SJSA1 (cell line): ENCODE results near the gene OPRL1. TPM values are rescaled to one million over a fixed set of nuclear protein-coding genes. Genes with fewer than 3 reads are reported as not detected.

Source experiments
- DNase-seq, 2 experiments: peaks; one replicate each; pipeline ENCODE4 v3.0.0-alpha.2; 2015 to 2020; ENCODE audit warnings: low spot score in 2 of 2, low read depth in 1 of 2
- H3K27ac ChIP-seq: fragments of 250-450 bp; sonication (Bioruptor Pico); 2 replicates; pipeline ENCODE4 v1.5.1; 2020; ENCODE audit warnings: mild to moderate bottlenecking, moderate library complexity
- H3K27me3 ChIP-seq: fragments of 250-450 bp; sonication (Bioruptor Pico); replicated peaks from 2 replicates; pipeline ENCODE4 v1.5.1; 2020; ENCODE audit warnings: mild to moderate bottlenecking, moderate library complexity
- H3K36me3 ChIP-seq: fragments of 250-450 bp; sonication (Bioruptor Pico); 2 replicates; pipeline ENCODE4 v1.5.1; 2020; ENCODE audit warnings: mild to moderate bottlenecking
- H3K4me1 ChIP-seq: fragments of 250-450 bp; sonication (Bioruptor Pico); replicated peaks from 2 replicates; pipeline ENCODE4 v1.6.1; 2021; ENCODE audit warnings: mild to moderate bottlenecking
- H3K4me3 ChIP-seq: fragments of 250-450 bp; sonication (Bioruptor Pico); 2 replicates; pipeline ENCODE4 v1.5.1; 2020; ENCODE audit warnings: mild to moderate bottlenecking
- H3K9me3 ChIP-seq: fragments of 250-450 bp; sonication (Bioruptor Pico); replicated peaks from 2 replicates; pipeline ENCODE4 v1.5.1; 2020; ENCODE audit warnings: mild to moderate bottlenecking
- total RNA-seq: library from RNA; depleted of rRNA; stranded (reverse); fragments of >200 nt; shearing (Covaris generic); gene quantifications from 2 replicates; pipeline ENCODE4 v1.2.3, GENCODE V29; 2014

Gene OPRL1
- total RNA-seq, 1 experiment from 2014 or later, result 0.16 TPM

- Histone ChIP-seq H3K27ac (no peak overlapping the region), H3K27me3 (no peaks in the 10 kb centered on the region), H3K36me3 (peaks cover 39% of the 10 kb centered on the region), H3K4me3 (no peak overlapping the region), H3K4me1 (peaks cover 36% of the 10 kb centered on the region), H3K9me3 (no peaks in the 10 kb centered on the region)
- no peak for DNase-seq
These were observed 3.6 kb upstream of the OPRL1 start for GRCh38 chr20:64076061-64076997.

GRCh38 chr20:64077094-64077493 is 2.8 kb upstream of the OPRL1 start:
- no peak overlapping the region for H3K27ac ChIP-seq
- H3K9me3 ChIP-seq, result no peaks in the 10 kb centered on the region
- no peaks in the 10 kb centered on the region for H3K27me3 ChIP-seq
- peaks cover 32% of the 10 kb centered on the region for H3K36me3 ChIP-seq
- H3K4me1 ChIP-seq, result peaks cover 36% of the 10 kb centered on the region
- no peak for DNase-seq
- no peak overlapping the region for H3K4me3 ChIP-seq

GRCh38 chr20:64077541-64077875 is 2.4 kb upstream of the OPRL1 start:
- peaks cover 36% of the 10 kb centered on the region for H3K4me1 ChIP-seq
- no peak overlapping the region for H3K4me3 ChIP-seq
- H3K36me3 ChIP-seq, result peaks cover 28% of the 10 kb centered on the region
- no peaks in the 10 kb centered on the region for H3K9me3 ChIP-seq
- no peak overlapping the region for H3K27ac ChIP-seq
- no peak for DNase-seq
- no peaks in the 10 kb centered on the region for H3K27me3 ChIP-seq

GRCh38 chr20:64077876-64078551 is 1.9 kb upstream of the OPRL1 start:
- no peak for DNase-seq
- H3K36me3 ChIP-seq, result peaks cover 22% of the 10 kb centered on the region
- H3K27ac ChIP-seq, result no peak overlapping the region
- peaks cover 39% of the 10 kb centered on the region for H3K4me1 ChIP-seq
- H3K27me3 ChIP-seq, result peaks cover 2% of the 10 kb centered on the region; the same call in 1 of the 2 replicates
- H3K4me3 ChIP-seq, result no peak overlapping the region
- H3K9me3 ChIP-seq, result no peaks in the 10 kb centered on the region

- Histone ChIP-seq H3K4me1 (peaks cover 48% of the 10 kb centered on the region), H3K27ac (no peak overlapping the region), H3K36me3 (peaks cover 14% of the 10 kb centered on the region), H3K27me3 (peaks cover 10% of the 10 kb centered on the region), H3K9me3 (no peaks in the 10 kb centered on the region), H3K4me3 (peak overlapping the region; percentile 60)
- no peak for DNase-seq
These were observed 979 bp upstream of the OPRL1 start for GRCh38 chr20:64078934-64079272.

- Histone ChIP-seq H3K36me3 (peaks cover 8% of the 10 kb centered on the region), H3K27me3 (peaks cover 16% of the 10 kb centered on the region), H3K9me3 (no peaks in the 10 kb centered on the region), H3K4me3 (peak within 1 kb of the TSS; percentile 60), H3K27ac (no peak within 1 kb of the TSS), H3K4me1 (peaks cover 47% of the 10 kb centered on the region)
- peak; percentile 62 to 68 for DNase-seq
These were observed 439 bp upstream of the OPRL1 start, which contains the start of gene RGS19 for GRCh38 chr20:64079273-64080012. RGS19 (minus strand) TSS chr20:64079518; CDS start chr20:64076886, 2,632 bp downstream.

- H3K36me3 ChIP-seq, result peaks cover 4% of the 10 kb centered on the region; the same call in 1 of the 2 replicates
- H3K4me1 ChIP-seq, result peaks cover 39% of the 10 kb centered on the region
- H3K27ac ChIP-seq, result no peak overlapping the region
- no peak for DNase-seq
- H3K9me3 ChIP-seq, result no peaks in the 10 kb centered on the region
- peaks cover 30% of the 10 kb centered on the region for H3K27me3 ChIP-seq
- H3K4me3 ChIP-seq, result no peak overlapping the region
These were observed 1.1 kb downstream of the OPRL1 start for GRCh38 chr20:64080813-64081623.

- peaks cover 36% of the 10 kb centered on the region for H3K27me3 ChIP-seq
- no peaks in the 10 kb centered on the region; the same call in 1 of the 2 replicates for H3K36me3 ChIP-seq
- no peaks in the 10 kb centered on the region for H3K9me3 ChIP-seq
- H3K27ac ChIP-seq, result no peak overlapping the region
- peaks cover 39% of the 10 kb centered on the region for H3K4me1 ChIP-seq
- H3K4me3 ChIP-seq, result no peak overlapping the region
- no peak for DNase-seq
These were observed 1.7 kb downstream of the OPRL1 start for GRCh38 chr20:64081624-64081964.

- H3K9me3 ChIP-seq, result no peaks in the 10 kb centered on the region
- H3K27me3 ChIP-seq, result peaks cover 36% of the 10 kb centered on the region
- H3K27ac ChIP-seq, result no peak overlapping the region
- H3K36me3 ChIP-seq, result no peaks in the 10 kb centered on the region; the same call in 1 of the 2 replicates
- no peak overlapping the region for H3K4me3 ChIP-seq
- no peak for DNase-seq
- peaks cover 39% of the 10 kb centered on the region for H3K4me1 ChIP-seq
These were observed 2.3 kb downstream of the OPRL1 start for GRCh38 chr20:64082126-64082731.

- Histone ChIP-seq H3K36me3 (no peaks in the 10 kb centered on the region; the same call in 1 of the 2 replicates), H3K27me3 (peaks cover 36% of the 10 kb centered on the region), H3K4me3 (peak overlapping the region; percentile 35), H3K4me1 (peaks cover 37% of the 10 kb centered on the region), H3K9me3 (peaks cover 4% of the 10 kb centered on the region), H3K27ac (no peak overlapping the region)
- DNase-seq, result no peak
These were observed 3.0 kb downstream of the OPRL1 start for GRCh38 chr20:64082820-64083377.

GRCh38 chr20:64083378-64083803 is 3.5 kb downstream of the OPRL1 start:
- no peak overlapping the region for H3K27ac ChIP-seq
- peaks cover 32% of the 10 kb centered on the region for H3K4me1 ChIP-seq
- peak; percentile 59 to 80 for DNase-seq
- peaks cover 6% of the 10 kb centered on the region for H3K9me3 ChIP-seq
- H3K4me3 ChIP-seq, result peak overlapping the region; percentile 35
- peaks cover 36% of the 10 kb centered on the region for H3K27me3 ChIP-seq
- no peaks in the 10 kb centered on the region; the same call in 1 of the 2 replicates for H3K36me3 ChIP-seq

- H3K27ac ChIP-seq, result no peak within 1 kb of the TSS
- H3K27me3 ChIP-seq, result peaks cover 36% of the 10 kb centered on the region
- H3K9me3 ChIP-seq, result peaks cover 6% of the 10 kb centered on the region
- no peaks in the 10 kb centered on the region; the same call in 1 of the 2 replicates for H3K36me3 ChIP-seq
- peak within 1 kb of the TSS; percentile 35 for H3K4me3 ChIP-seq
- H3K4me1 ChIP-seq, result peaks cover 26% of the 10 kb centered on the region
- DNase-seq, result no peak
These were observed 4.2 kb downstream of the OPRL1 start, which contains the start of gene LKAAEAR1 for GRCh38 chr20:64083804-64084684. LKAAEAR1 (minus strand) TSS chr20:64084398; CDS start chr20:64084219, 179 bp downstream.
